Putamen (tissue), 1 donor: Measurements from ENCODE around the gene AGAP2.
A peak's percentile ranks its signal among the peaks of the same experiment; 100 is the strongest.
"Not testable (repeated sequence)": the region's sequence is repeated elsewhere in the genome, so short reads cannot be mapped to it uniquely, and the experiment has no call there.

ENCODE experiments used
- DNase-seq: peaks from one replicate; pipeline ENCODE4 v3.0.0-alpha.2; 2016; ENCODE audit warnings: low spot score

AGAP2 gene

GRCh38 chr12:57694459-57695019 is 44.0 kb downstream of the AGAP2 start:
- DNase-seq, result no peak

DNA sequence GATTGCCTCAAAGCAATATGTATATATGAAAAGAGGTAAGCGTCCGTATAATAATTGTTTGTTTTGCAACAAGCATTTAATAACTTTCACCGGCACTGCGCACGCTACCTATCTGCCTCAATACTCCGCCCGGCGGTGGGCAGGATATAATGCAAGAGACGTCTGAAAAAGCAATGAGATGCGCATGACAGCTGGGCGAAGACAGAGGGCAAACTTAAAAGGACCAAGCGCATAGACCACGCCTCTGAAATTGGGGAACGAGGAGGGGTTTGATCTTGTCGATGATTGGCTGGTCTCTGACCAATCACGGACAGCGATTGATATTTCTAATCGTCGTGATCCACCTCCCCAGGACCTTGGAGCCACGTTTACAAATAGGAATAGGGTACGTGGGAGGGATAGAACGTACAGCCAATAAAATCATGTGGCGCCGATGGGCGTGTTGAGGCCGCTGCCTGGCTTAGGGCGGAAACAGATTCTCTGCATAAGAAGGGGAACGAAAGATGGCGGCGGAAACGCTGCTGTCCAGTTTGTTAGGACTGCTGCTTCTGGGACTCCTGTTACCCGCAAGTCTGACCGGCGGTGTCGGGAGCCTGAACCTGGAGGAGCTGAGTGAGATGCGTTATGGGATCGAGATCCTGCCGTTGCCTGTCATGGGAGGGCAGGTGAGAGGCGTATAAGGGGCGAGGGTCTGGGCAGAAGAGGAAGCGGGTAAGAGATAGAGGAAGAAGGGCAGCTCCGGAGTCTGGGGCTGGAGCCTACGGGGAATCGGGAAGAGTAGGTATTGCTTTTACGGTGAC is 44.7 kb downstream of the AGAP2 start, which contains the start of gene OS9:
OS9 (plus strand) TSS at position 474 of the 800 bp plus-strand sequence; CDS start at position 504, 30 bp downstream.
- DNase-seq, result peak; percentile 100

DNA sequence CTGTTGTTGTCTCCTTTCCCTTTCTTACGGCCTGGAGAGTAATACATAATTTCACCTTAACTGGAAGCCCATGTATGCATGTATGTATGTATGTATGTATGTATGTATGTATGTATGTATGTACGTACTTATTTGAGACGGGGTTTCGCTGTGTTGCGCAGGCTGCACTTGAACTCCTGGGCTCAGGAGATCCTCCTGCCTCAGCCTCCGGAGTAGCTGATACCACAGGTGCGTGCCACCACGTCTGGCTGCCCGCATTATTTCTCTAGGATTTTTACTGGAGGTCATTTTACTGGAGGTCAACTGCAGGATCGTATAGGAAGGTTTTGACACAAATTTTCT is 45.3 kb downstream of the AGAP2 start:
- DNase-seq, result no peak

DNA sequence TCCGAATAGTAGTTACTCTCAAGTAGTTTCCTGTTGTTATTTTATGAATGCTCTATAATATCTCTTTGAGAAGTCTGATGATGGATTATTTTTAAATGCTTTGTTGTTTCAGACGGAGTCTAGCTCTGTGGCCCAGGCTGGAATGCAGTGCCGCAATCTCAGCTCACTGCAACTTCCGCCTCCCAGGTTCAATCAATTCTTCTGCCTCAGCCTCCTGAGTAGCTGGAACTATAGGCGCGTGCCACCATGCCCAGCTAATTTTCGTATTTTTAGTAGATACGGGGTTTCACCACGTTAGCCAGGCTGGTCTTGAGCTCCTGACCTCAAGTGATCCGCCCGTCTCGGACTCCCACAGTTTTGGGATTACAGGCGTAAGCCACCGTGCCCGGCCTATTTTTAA is 46.0 kb downstream of the AGAP2 start:
- no peak for DNase-seq

- DNase-seq, result no peak
These were observed 49.6 kb downstream of the AGAP2 start for GRCh38 chr12:57688931-57689330.

- DNase-seq, result no peak
These were observed 50.7 kb downstream of the AGAP2 start for GRCh38 chr12:57687862-57688261.

DNA sequence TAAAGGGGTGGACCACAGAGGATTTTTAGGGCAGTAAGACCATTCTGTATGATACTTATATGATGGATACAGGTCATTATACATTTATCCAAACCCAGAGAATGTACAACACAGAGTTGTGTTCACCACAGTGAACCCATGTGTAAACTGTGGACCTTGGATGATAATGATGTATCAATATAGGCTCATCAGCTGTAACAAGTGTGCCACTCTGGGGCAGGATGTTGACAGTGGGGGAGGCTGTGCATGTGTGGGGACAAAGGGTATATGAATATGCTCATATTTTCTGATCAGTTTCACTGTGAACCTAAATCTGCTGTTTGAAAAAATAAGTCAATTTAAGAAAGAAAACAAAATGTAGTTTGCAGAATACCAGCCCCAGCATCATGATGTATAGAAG is 58.8 kb downstream of the AGAP2 start:
- DNase-seq, result no peak

DNA sequence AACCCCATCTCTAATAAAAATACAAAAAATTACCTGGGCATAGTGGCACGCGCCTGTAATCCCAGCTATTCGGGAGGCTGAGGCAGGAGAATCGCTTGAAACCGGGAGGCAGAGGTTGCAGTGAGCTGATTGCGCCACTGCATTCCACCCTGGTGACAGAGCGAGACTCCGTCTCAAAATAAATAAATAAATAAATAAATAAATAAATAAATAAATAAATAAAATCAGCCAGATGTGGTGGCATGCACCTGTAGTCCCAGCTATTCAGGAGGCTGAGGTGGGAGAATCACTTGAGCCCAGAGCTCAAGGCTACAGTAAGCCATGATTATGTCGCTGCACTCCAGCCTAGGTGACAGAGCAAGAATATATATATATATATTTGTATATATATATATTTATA is 60.6 kb downstream of the AGAP2 start:
- not testable (repeated sequence) for DNase-seq

DNA sequence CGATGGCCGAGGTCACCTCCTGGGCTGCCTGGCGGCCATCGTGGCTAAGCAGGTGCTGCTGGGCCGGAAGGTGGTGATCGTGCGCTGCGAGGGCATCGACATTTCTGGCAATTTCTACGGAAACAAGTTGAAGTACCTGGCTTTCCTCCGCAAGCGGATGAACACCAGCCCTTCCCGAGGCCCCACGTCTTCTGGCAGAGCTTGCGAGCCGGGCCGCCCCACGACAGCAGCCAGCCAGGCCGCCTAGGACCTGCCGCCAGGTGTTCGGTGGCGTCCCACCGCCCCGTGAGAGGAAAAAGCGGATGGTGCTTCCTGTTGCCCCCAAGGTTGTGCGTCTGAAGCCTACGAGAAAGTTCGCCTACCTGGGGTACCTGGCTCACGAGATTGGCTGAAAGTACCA is 63.9 kb downstream of the AGAP2 start:
- no peak for DNase-seq
